Esophagus muscularis mucosa (tissue), 3 donors: ENCODE data around the gene PDS5A.

ENCODE experiments used
- POLR2A ChIP-seq: fragments of 450-650 bp; IDR thresholded peaks from one replicate; pipeline ENCODE4 v1.6.1; 2017; ENCODE audit warnings: antibody characterized with exemption, moderate library complexity, mild to moderate bottlenecking, low read depth
- POLR2AphosphoS5 ChIP-seq, 2 donors: sonication (generic); formaldehyde crosslinking; IDR thresholded peaks; one replicate each; pipeline ENCODE4 v1.6.1; 2017; ENCODE audit warnings: antibody characterized with exemption in 2 of 2
- TF ChIP-seq, protein P1 (sequence below), 3 experiments: fragments of 200-600 bp in 2 of 3; fragments of 450-650 bp in 1 of 3; sonication (generic) in 2 of 3; IDR thresholded peaks; one replicate each; pipeline ENCODE4 v1.5.1; 2017 to 2019; ENCODE audit warnings: antibody characterized with exemption in 3 of 3, mild to moderate bottlenecking in 2 of 3, moderate library complexity in 1 of 3

DNA sequence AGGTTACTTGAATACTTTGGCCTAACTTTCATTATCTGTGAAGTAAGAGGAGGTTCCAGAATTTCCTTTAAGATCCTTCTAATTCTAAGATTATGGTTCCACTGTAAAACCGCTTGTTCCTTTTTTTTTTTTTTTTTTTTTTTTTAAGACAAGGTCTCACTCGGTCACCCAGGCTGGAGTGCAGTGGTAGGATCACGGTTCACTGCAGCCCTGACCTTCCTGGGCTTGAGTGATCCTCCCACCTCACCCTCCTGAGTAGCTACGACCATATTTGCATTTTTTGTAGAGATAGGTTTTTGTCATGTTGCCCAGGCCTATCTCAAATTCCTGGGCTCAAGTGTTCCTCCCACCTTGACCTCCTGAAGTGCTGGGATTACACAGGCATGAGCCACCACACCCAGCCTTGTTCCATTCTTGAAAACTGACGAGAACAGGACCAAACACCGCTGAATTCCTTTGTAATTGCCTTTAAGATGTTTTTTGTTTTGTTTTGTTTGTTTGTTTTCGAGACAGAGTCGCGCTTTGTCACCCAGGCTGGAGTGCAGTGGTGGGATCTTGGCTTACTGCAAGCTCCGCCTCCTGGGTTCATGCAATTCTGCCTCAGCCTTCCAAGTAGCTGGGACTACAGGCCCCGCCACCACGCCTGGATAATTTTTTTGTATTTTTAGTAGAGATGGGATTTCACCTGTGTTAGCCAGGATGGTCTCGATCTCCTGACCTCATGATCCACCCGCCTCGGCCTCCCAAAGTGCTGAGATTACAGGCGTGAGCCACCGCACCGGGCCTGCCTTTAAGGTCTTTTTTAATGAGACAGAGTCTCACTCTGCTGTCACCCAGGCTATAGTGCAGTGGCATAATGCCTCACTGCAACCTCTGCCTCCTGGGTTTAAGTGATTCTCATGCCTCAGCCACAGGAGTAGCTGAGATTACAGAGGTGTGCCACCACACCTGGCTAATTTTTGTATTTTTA is 6.8 kb downstream of the PDS5A start:
- TF ChIP-seq, protein P1, sequence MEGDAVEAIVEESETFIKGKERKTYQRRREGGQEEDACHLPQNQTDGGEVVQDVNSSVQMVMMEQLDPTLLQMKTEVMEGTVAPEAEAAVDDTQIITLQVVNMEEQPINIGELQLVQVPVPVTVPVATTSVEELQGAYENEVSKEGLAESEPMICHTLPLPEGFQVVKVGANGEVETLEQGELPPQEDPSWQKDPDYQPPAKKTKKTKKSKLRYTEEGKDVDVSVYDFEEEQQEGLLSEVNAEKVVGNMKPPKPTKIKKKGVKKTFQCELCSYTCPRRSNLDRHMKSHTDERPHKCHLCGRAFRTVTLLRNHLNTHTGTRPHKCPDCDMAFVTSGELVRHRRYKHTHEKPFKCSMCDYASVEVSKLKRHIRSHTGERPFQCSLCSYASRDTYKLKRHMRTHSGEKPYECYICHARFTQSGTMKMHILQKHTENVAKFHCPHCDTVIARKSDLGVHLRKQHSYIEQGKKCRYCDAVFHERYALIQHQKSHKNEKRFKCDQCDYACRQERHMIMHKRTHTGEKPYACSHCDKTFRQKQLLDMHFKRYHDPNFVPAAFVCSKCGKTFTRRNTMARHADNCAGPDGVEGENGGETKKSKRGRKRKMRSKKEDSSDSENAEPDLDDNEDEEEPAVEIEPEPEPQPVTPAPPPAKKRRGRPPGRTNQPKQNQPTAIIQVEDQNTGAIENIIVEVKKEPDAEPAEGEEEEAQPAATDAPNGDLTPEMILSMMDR (IDR thresholded peaks at IDR 0.05) = no peak
- no peak for TF ChIP-seq POLR2AphosphoS5 (IDR thresholded peaks at IDR 0.05)
- no peak for TF ChIP-seq POLR2A
